Fibroblast of mammary gland (primary cell): ENCODE measurements around the gene FOXN3.

Experiments used
- DNase-seq: peaks from one replicate; pipeline ENCODE4 v3.0.0-alpha.2; 2010; ENCODE audit warnings: low read depth
- H3K4me3 ChIP-seq: 2 replicates; pipeline ENCODE4 v1.5.1; 2011; ENCODE audit warnings: low read depth, mild to moderate bottlenecking, low read length, moderate library complexity; ENCODE audit not compliant: control insufficient read depth
- CTCF ChIP-seq: conservative IDR thresholded peaks from 2 replicates; pipeline ENCODE4 v1.5.1; 2011; ENCODE audit warnings: low read depth, low read length, inconsistent platforms; ENCODE audit not compliant: control insufficient read depth, insufficient read depth

FOXN3 gene

GRCh38 chr14:89288114-89288513 is 128.9 kb downstream of the FOXN3 start:
- DNase-seq: no peak
- TF ChIP-seq CTCF: no peak
- H3K4me3 ChIP-seq: no peak overlapping the region

- H3K4me3 ChIP-seq: no peak overlapping the region
- no peak for TF ChIP-seq CTCF
- peak; percentile 40 for DNase-seq
These were observed 132.5 kb downstream of the FOXN3 start for GRCh38 chr14:89284333-89285058.

GRCh38 chr14:89283327-89284060 is 133.5 kb downstream of the FOXN3 start:
- TF ChIP-seq CTCF: no peak
- H3K4me3 ChIP-seq: no peak overlapping the region
- no peak for DNase-seq

- no peak for TF ChIP-seq CTCF
- no peak overlapping the region for H3K4me3 ChIP-seq
These were observed 134.8 kb downstream of the FOXN3 start for GRCh38 chr14:89282191-89282590.

GRCh38 chr14:89280600-89280999 is 136.4 kb downstream of the FOXN3 start:
- no peak overlapping the region for H3K4me3 ChIP-seq
- DNase-seq: no peak
- TF ChIP-seq CTCF: no peak

More at GRCh38 chr14:89282191-89282590, 134.8 kb downstream of the FOXN3 start:
- DNase-seq: no peak

- no peak overlapping the region for H3K4me3 ChIP-seq
- TF ChIP-seq CTCF: no peak
- no peak for DNase-seq
These were observed 137.3 kb downstream of the FOXN3 start for GRCh38 chr14:89279649-89280232.
